Measurements from ENCODE around the gene CNTN4. TPM values are rescaled to one million over a fixed set of nuclear protein-coding genes. Genes with fewer than 3 reads are reported as not detected.

Gene CNTN4
- total RNA-seq, 1 donor from 2014 or later: 0.52 TPM

DNA sequence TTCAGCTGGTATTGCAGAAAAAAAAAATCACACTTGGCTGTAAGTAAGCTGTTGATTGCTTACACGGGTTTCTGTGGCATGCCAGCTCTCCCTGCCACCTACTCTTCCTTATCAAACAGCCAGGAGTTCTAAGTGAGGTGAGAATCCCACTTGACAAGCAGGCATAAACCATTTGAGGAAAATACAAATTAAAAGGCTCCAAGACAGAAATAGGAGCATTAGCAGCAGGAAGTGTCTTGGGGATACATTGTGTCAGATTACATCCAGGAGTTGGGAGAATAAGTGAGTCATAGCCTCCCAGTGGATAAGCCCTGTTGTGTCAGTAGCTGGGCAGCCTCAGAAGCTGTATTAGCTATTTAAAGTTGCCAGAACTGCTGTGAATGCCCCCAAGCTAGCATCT is 256.0 kb downstream of the CNTN4 start:
- H3K27me3 Mint-ChIP-seq (ENCODE audit: low read depth): no peaks in the 10 kb centered on the region
- peaks cover 12% of the 10 kb centered on the region for H3K4me1 Mint-ChIP-seq (ENCODE audit: low read depth)
- no peak overlapping the region for H3K4me3 Mint-ChIP-seq (ENCODE audit: unreplicated experiment)
- TF ChIP-seq, protein P1, sequence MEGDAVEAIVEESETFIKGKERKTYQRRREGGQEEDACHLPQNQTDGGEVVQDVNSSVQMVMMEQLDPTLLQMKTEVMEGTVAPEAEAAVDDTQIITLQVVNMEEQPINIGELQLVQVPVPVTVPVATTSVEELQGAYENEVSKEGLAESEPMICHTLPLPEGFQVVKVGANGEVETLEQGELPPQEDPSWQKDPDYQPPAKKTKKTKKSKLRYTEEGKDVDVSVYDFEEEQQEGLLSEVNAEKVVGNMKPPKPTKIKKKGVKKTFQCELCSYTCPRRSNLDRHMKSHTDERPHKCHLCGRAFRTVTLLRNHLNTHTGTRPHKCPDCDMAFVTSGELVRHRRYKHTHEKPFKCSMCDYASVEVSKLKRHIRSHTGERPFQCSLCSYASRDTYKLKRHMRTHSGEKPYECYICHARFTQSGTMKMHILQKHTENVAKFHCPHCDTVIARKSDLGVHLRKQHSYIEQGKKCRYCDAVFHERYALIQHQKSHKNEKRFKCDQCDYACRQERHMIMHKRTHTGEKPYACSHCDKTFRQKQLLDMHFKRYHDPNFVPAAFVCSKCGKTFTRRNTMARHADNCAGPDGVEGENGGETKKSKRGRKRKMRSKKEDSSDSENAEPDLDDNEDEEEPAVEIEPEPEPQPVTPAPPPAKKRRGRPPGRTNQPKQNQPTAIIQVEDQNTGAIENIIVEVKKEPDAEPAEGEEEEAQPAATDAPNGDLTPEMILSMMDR (IDR thresholded peaks at IDR 0.05): no peak
- peaks cover 6% of the 10 kb centered on the region for H3K9me3 Mint-ChIP-seq (ENCODE audit: low read depth)
- H3K36me3 Mint-ChIP-seq (ENCODE audit: low read depth): no peaks in the 10 kb centered on the region
- no peak overlapping the region for H3K27ac Mint-ChIP-seq (ENCODE audit: unreplicated experiment)
- no peak for DNase-seq (ENCODE audit: low spot score)

DNA sequence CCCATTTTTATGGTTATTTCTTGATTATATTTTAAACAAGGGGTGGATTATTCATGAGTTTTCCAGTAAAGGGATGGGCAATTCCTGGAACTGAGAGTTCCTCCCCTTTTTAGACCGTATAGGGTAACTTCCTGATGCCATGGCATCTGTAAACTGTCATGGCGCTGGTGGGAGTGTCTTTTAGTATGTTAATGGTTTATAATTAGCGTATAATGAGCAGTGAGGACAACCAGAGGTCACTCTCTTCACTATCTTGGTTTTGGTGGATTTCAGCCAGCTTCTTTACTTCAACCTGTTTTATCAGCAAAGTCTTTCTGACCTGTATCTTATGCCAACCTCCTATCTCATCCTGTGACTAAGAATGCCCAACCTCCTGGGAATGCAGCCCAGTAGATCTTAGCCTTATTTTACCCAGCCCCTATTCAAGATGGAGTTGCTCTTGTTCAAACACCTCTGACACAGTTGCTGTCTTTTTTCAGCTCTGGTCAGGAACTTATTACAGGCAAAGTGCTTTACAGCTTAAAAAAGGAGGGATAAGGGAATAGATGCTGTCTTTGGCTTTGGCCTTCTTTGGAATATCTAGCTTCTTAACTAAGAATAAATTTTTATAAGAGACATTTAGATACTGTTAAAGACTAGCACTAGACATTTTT is 257.8 kb downstream of the CNTN4 start:
- Mint-ChIP-seq H3K9me3 (ENCODE audit: low read depth) (peaks cover under 1% of the 10 kb centered on the region), H3K4me1 (ENCODE audit: low read depth) (peaks cover 12% of the 10 kb centered on the region), H3K36me3 (ENCODE audit: low read depth) (no peaks in the 10 kb centered on the region), H3K27me3 (ENCODE audit: low read depth) (no peaks in the 10 kb centered on the region), H3K27ac (ENCODE audit: unreplicated experiment) (no peak overlapping the region), H3K4me3 (ENCODE audit: unreplicated experiment) (no peak overlapping the region)
- DNase-seq (ENCODE audit: low spot score): no peak
- TF ChIP-seq, protein P1 (IDR thresholded peaks at IDR 0.05): no peak

DNA sequence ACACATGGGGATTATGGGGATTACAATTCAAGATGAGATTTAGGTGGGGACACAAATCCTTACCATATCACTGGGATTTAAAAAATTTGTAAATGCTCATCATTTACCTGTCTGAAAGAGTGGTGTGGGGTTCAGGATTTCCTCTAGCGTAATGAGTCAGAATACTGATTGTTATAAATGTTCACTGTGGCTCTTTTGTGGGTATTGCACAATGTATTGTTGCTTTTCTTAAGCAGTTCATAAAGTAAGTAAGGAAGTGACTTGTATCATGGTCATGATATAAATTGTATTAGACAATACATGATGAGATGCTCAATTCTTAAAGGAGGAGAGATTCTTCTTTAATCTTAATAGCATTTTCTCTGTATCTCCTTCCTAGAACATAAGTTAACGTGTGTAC is 262.1 kb downstream of the CNTN4 start:
- no peaks in the 10 kb centered on the region for H3K9me3 Mint-ChIP-seq (ENCODE audit: low read depth)
- H3K27me3 Mint-ChIP-seq (ENCODE audit: low read depth): no peaks in the 10 kb centered on the region
- H3K36me3 Mint-ChIP-seq (ENCODE audit: low read depth): no peaks in the 10 kb centered on the region
- no peaks in the 10 kb centered on the region for H3K4me1 Mint-ChIP-seq (ENCODE audit: low read depth)
- DNase-seq (ENCODE audit: low spot score): no peak
- H3K4me3 Mint-ChIP-seq (ENCODE audit: unreplicated experiment): no peak overlapping the region
- H3K27ac Mint-ChIP-seq (ENCODE audit: unreplicated experiment): no peak overlapping the region
- TF ChIP-seq, protein P1 (IDR thresholded peaks at IDR 0.05): no peak

DNA sequence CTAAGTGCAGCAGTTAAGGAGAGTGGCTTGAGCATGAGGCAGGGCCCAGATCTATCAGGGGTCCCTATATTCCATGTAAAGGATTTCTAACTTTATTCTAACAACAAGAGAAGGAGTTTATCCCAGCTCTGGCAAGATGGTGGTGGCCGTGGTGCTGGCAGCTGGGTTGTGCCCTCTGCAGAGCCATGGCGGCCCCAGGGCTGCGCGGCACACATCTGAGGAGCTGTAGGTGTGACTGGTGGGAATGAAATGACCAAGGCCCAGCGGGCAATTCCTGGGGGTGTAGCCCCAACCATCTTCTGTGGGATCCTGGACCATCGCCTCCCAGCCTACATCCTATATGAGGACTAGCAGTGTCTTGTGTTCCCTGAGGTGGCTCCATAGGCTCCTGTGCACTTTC is 263.5 kb downstream of the CNTN4 start:
- Mint-ChIP-seq H3K9me3 (ENCODE audit: low read depth) (no peaks in the 10 kb centered on the region), H3K36me3 (ENCODE audit: low read depth) (no peaks in the 10 kb centered on the region), H3K4me1 (ENCODE audit: low read depth) (no peaks in the 10 kb centered on the region), H3K4me3 (ENCODE audit: unreplicated experiment) (no peak overlapping the region), H3K27ac (ENCODE audit: unreplicated experiment) (no peak overlapping the region), H3K27me3 (ENCODE audit: low read depth) (no peaks in the 10 kb centered on the region)
- DNase-seq (ENCODE audit: low spot score): no peak
- TF ChIP-seq, protein P1 (IDR thresholded peaks at IDR 0.05): no peak

DNA sequence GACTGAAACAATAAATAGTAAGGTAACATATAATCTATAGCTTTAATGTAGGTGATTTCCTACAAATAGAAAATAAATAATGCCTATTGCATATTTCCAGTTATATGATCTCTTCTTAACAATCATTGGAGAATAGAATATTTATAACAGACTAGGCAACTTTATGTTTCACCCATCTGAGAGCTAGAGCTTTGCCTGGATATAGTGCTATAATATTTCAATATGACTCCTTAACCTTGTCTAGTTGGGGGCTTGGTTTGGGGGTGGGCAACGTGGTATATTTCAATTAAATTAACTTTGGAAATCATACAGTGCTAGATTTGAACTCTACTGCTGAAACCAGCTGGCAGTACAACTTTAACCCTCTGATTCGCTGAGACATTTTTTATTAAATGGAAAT is 265.2 kb downstream of the CNTN4 start:
- no peaks in the 10 kb centered on the region for H3K36me3 Mint-ChIP-seq (ENCODE audit: low read depth)
- TF ChIP-seq, protein P1 (IDR thresholded peaks at IDR 0.05): no peak
- no peaks in the 10 kb centered on the region for H3K27me3 Mint-ChIP-seq (ENCODE audit: low read depth)
- H3K4me3 Mint-ChIP-seq (ENCODE audit: unreplicated experiment): no peak overlapping the region
- no peak overlapping the region for H3K27ac Mint-ChIP-seq (ENCODE audit: unreplicated experiment)
- no peak for DNase-seq (ENCODE audit: low spot score)
- no peaks in the 10 kb centered on the region for H3K9me3 Mint-ChIP-seq (ENCODE audit: low read depth)
- no peaks in the 10 kb centered on the region for H3K4me1 Mint-ChIP-seq (ENCODE audit: low read depth)

All from chondrocyte (in vitro differentiated cells).